CD4-positive, alpha-beta T cell treated with Interferon gamma for 1 hour (primary cell): Measurements from ENCODE around the gene LPAR6.

Experiments used
- DNase-seq: peaks from one replicate; pipeline ENCODE4 v3.0.0-alpha.2; 2020

Gene LPAR6

GRCh38 chr13:48414501-48414900 is 1.6 kb upstream of the LPAR6 start:
- DNase-seq: no peak

GRCh38 chr13:48411841-48412531 is 927 bp downstream of the LPAR6 start:
- DNase-seq: peak; percentile 10

GRCh38 chr13:48411147-48411794 is 1.6 kb downstream of the LPAR6 start:
- no peak for DNase-seq

DNA sequence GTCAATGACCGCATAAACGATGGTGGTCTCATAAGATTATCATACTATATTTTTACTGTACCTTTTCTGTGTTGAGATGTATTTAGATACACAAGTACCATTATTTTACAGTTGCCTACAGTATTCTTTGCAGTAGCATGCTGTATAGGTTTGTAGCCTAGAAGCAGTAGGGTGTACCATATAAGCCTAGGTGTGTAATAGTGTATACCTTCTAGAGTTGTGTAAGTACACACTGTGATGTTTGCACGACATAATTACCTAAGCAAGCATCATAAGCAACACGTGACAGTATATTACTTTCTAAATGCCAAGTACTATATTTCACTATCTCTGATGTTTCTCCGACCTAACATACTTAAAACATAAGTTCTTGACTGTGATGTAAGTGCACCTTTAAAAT is 2.7 kb downstream of the LPAR6 start:
- no peak for DNase-seq

GRCh38 chr13:48405875-48406274 is 7.0 kb downstream of the LPAR6 start:
- DNase-seq: no peak

DNA sequence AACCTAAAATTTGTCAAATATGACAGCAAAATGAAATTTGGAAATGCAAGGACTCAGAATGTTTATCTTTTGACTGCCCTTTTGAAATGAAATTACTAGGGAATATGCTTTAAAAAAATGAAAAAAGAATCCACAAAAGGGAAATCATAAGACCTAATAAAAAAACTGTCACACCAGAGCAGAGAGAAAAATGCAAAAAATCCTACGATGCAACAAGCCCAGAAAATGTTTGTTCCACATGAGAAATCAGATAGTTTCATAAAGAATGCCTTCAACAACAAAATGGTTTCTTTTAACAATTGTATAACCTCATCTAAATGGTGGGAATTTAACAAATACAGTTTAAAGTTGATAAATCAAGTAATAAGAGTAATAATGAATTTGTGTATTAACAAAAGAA is 8.0 kb downstream of the LPAR6 start:
- DNase-seq: no peak

- no peak for DNase-seq
Observed at GRCh38 chr13:48403913-48404312, 9.0 kb downstream of the LPAR6 start.

GRCh38 chr13:48403151-48403631 is 9.7 kb downstream of the LPAR6 start:
- DNase-seq: no peak

- no peak for DNase-seq
Observed at GRCh38 chr13:48402325-48402932, 10.5 kb downstream of the LPAR6 start.

DNA sequence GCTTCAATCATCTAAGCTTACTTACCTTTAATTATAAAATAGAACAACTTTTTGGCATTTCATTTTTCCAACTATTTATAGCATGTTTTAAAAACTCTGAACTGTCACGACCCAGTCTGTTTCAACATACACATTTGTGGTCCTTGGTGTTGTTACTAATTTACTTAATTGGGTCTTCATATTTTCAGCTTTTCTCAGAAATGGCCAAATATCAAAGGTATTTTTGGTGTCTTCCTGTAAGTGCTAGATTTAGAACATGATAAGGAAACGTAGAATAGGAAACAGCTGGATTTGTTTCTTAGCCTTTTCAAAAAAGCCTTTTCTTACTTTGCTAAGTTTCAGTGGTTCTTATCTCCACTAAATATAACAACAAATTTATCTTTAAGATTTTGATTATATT is 11.4 kb downstream of the LPAR6 start:
- no peak for DNase-seq

- DNase-seq: no peak
Observed at GRCh38 chr13:48400850-48401291, 12.0 kb downstream of the LPAR6 start.

DNA sequence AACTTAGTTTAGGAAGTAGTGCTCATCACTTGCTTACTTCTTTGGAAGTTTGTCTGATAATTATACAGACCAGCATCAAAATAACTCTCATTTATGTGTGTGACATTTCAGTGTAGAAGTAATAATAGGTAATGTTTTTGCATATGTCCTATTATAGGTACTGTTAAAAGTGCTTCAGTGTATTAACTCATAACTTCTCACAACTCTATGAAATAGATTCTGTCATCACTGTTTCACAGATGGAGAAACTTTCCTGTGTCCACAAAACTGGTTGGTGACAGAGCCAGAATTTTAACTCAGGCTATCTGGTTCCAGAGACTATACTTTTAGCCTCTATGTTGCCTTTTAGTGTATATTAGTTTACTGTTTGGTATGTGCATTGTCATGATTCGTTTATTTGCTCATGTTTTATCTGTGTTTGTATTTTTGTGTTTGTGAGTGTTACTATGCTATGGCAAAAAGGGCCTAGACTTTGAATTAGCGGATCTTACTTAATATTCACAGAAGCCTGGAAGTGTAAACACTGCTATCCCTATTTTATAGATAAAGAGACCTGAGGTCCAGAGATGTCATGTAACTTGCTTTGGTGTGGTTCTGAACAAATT is 12.7 kb downstream of the LPAR6 start:
- no peak for DNase-seq

GRCh38 chr13:48398450-48399095 is 14.3 kb downstream of the LPAR6 start:
- DNase-seq: no peak

- DNase-seq: no peak
Observed at GRCh38 chr13:48397744-48398143, 15.2 kb downstream of the LPAR6 start.

DNA sequence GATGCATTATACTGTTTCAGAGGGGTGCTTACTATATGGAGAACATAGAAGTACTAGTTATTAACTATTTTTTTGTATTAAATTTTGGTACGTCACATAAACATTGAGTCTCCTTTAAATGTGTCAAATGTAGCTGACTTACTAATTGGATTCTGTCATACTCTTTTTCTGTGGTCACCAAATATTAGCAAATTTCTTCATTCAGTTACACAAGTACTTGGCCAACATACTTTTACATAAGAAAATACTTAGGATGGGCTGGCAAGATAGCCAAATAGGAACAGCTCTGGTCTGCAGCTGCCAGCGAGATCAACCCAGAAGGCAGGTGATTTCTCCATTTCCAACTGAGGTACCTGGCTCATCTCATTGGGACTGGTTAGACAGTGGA is 19.2 kb downstream of the LPAR6 start:
- DNase-seq: no peak

GRCh38 chr13:48393030-48393697 is 19.7 kb downstream of the LPAR6 start:
- no peak for DNase-seq

- DNase-seq: no peak
Observed at GRCh38 chr13:48391257-48391656, 21.7 kb downstream of the LPAR6 start.

- no peak for DNase-seq
Observed at GRCh38 chr13:48386816-48387215, 26.1 kb downstream of the LPAR6 start.

- DNase-seq: no peak
Observed at GRCh38 chr13:48383384-48383783, 29.5 kb downstream of the LPAR6 start.

DNA sequence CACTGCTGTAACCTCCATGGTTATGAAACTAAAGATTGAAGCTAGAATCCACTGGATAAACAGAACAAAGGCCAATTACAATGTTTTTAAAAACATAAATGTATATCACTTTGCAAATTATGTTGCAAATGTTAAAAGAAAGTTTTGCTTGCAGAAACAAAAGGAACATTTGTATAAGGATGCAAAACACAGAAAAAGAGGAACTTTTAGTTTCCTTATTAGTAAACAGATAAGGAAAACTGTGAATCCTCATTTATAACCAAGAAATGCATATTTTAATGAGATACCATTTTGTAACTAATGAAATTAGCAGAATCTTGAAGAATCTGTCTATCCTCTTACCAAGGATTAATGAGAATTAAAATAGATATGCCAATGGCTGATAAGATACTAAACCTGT is 32.3 kb downstream of the LPAR6 start:
- DNase-seq: no peak

DNA sequence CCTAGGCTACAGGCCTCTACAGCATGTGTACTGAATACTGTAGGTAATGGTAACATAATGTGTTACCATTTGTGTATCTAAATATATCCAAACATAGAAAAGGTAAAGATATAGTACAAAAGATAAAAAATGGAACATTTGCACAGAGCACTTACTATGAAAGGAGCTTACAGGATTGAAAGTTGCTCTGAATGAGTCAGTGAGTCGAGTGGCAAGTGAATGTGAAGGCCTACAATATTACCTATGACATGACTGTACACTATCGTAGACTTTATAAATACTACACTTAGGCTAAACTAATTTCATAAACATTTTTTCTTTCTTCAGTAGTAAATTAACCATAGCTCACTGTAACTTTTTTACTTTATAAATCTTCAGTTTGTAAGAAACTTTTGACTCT is 35.1 kb downstream of the LPAR6 start:
- DNase-seq: no peak

GRCh38 chr13:48370815-48371214 is 42.1 kb downstream of the LPAR6 start:
- no peak for DNase-seq

- no peak for DNase-seq
Observed at GRCh38 chr13:48369988-48370387, 42.9 kb downstream of the LPAR6 start.
